ENCODE measurements around the gene TRMT6. TPM values are rescaled to one million over a fixed set of nuclear protein-coding genes. Genes with fewer than 3 reads are reported as not detected.

Gene TRMT6
- polyA plus RNA-seq, result 10.6 TPM
- long read RNA-seq, donor 1, partial matches to known transcripts, result 0 of 4 reads
- long read RNA-seq, donor 1, other reads (novel, unspliced or antisense), result 0 of 4 reads
- long read RNA-seq, donor 2, partial matches to known transcripts, result 0 of 3 reads
- long read RNA-seq, donor 2, other reads (novel, unspliced or antisense), result 0 of 3 reads
- long read RNA-seq, donor 3, partial matches to known transcripts, result 0 of 1 reads
- long read RNA-seq, donor 3, other reads (novel, unspliced or antisense), result 0 of 1 reads
- long read RNA-seq, donor 4, result 0 reads
- long read RNA-seq, donor 5, result 0 reads
- long read RNA-seq, donor 6, partial matches to known transcripts, result 0 of 2 reads
- long read RNA-seq, donor 6, other reads (novel, unspliced or antisense), result 0 of 2 reads
- long read RNA-seq, donor 7, result 0 reads
- long read RNA-seq, donor 8, transcript TRMT6-201 (11 exons, 2,327 nt), result major isoform, 6 of 15 reads
- long read RNA-seq, donor 8, partial matches to known transcripts, result 9 of 15 reads
- long read RNA-seq, donor 8, other reads (novel, unspliced or antisense), result 0 of 15 reads
- long read RNA-seq, donor 9, partial matches to known transcripts, result 0 of 1 reads
- long read RNA-seq, donor 9, other reads (novel, unspliced or antisense), result 0 of 1 reads
- long read RNA-seq, donor 10, partial matches to known transcripts, result 0 of 2 reads
- long read RNA-seq, donor 10, other reads (novel, unspliced or antisense), result 0 of 2 reads
- long read RNA-seq, donor 11, partial matches to known transcripts, result 0 of 2 reads
- long read RNA-seq, donor 11, other reads (novel, unspliced or antisense), result 0 of 2 reads

GRCh38 chr20:5950271-5951031, at the start of gene TRMT6, which contains the start of gene MCM8:
Gene TRMT6 (minus strand): TSS chr20:5950533. CDS start chr20:5950405, 128 bp downstream.
Gene MCM8 (plus strand): TSS chr20:5950652. CDS start chr20:5952016, 1,364 bp downstream.
- peak; percentile 94 to 96 for DNase-seq
- peaks cover 9% of the 10 kb centered on the region for H3K4me1 ChIP-seq (ENCODE audit: control insufficient read depth, insufficient read depth, low read length)
- peak within 1 kb of the TSS; percentile 68 for H3K4me3 ChIP-seq (ENCODE audit: low read length)
- H3K27ac ChIP-seq (ENCODE audit: low read length), result peak within 1 kb of the TSS; percentile 68
- 0% methylated on average over 1 of the region's 61 CpGs for WGBS (ENCODE audit: insufficient coverage, low lambda C conversion rate)
- no peaks in the 10 kb centered on the region for H3K27me3 ChIP-seq (ENCODE audit: control insufficient read depth, insufficient read depth, low read length)
- H3K36me3 ChIP-seq (ENCODE audit: control insufficient read depth, insufficient read depth, low read length), result peaks cover 31% of the 10 kb centered on the region
- H3K9me3 ChIP-seq (ENCODE audit: control insufficient read depth, low read depth, low read length), result no peaks in the 10 kb centered on the region

- no peak for DNase-seq
- Histone ChIP-seq H3K36me3 (ENCODE audit: control insufficient read depth, insufficient read depth, low read length) (peaks cover 15% of the 10 kb centered on the region), H3K9me3 (ENCODE audit: control insufficient read depth, low read depth, low read length) (no peaks in the 10 kb centered on the region), H3K4me3 (ENCODE audit: low read length) (no peak overlapping the region), H3K27me3 (ENCODE audit: control insufficient read depth, insufficient read depth, low read length) (no peaks in the 10 kb centered on the region), H3K4me1 (ENCODE audit: control insufficient read depth, insufficient read depth, low read length) (no peaks in the 10 kb centered on the region), H3K27ac (ENCODE audit: low read length) (no peak overlapping the region)
- 100% methylated on average over 1 of the region's 9 CpGs for WGBS (ENCODE audit: insufficient coverage, low lambda C conversion rate)
These were observed 49.5 kb upstream of the TRMT6 start for GRCh38 chr20:5999783-6000182.

GRCh38 chr20:5996765-5997164, 46.4 kb upstream of the TRMT6 start:
- H3K27ac ChIP-seq (ENCODE audit: low read length), result no peak overlapping the region
- DNase-seq, result peak; percentile 45 to 72
- WGBS (ENCODE audit: insufficient coverage, low lambda C conversion rate), result no CpG with 5 or more reads among the region's 1 CpG

GRCh38 chr20:5991623-5992441, 41.5 kb upstream of the TRMT6 start:
- Histone ChIP-seq H3K36me3 (ENCODE audit: control insufficient read depth, insufficient read depth, low read length) (peaks cover 22% of the 10 kb centered on the region), H3K27me3 (ENCODE audit: control insufficient read depth, insufficient read depth, low read length) (no peaks in the 10 kb centered on the region), H3K4me3 (ENCODE audit: low read length) (no peak overlapping the region), H3K4me1 (ENCODE audit: control insufficient read depth, insufficient read depth, low read length) (no peaks in the 10 kb centered on the region), H3K27ac (ENCODE audit: low read length) (peak overlapping the region; percentile 30), H3K9me3 (ENCODE audit: control insufficient read depth, low read depth, low read length) (no peaks in the 10 kb centered on the region)
- WGBS (ENCODE audit: insufficient coverage, low lambda C conversion rate), result no CpG with 5 or more reads among the region's 2 CpGs
- DNase-seq, result peak in 1 of 2 donors; percentile 49

More at GRCh38 chr20:5996765-5997164, 46.4 kb upstream of the TRMT6 start:
- no peaks in the 10 kb centered on the region for H3K9me3 ChIP-seq (ENCODE audit: control insufficient read depth, low read depth, low read length)
- H3K27me3 ChIP-seq (ENCODE audit: control insufficient read depth, insufficient read depth, low read length), result no peaks in the 10 kb centered on the region
- peaks cover 17% of the 10 kb centered on the region for H3K36me3 ChIP-seq (ENCODE audit: control insufficient read depth, insufficient read depth, low read length)
- H3K4me1 ChIP-seq (ENCODE audit: control insufficient read depth, insufficient read depth, low read length), result no peaks in the 10 kb centered on the region
- no peak overlapping the region for H3K4me3 ChIP-seq (ENCODE audit: low read length)

GRCh38 chr20:5990946-5991345, 40.6 kb upstream of the TRMT6 start:
- H3K27ac ChIP-seq (ENCODE audit: low read length), result no peak overlapping the region
- no peaks in the 10 kb centered on the region for H3K9me3 ChIP-seq (ENCODE audit: control insufficient read depth, low read depth, low read length)
- peaks cover 23% of the 10 kb centered on the region for H3K36me3 ChIP-seq (ENCODE audit: control insufficient read depth, insufficient read depth, low read length)
- 80% methylated on average over 1 of the region's 3 CpGs for WGBS (ENCODE audit: insufficient coverage, low lambda C conversion rate)
- no peaks in the 10 kb centered on the region for H3K27me3 ChIP-seq (ENCODE audit: control insufficient read depth, insufficient read depth, low read length)
- no peaks in the 10 kb centered on the region for H3K4me1 ChIP-seq (ENCODE audit: control insufficient read depth, insufficient read depth, low read length)
- no peak for DNase-seq
- no peak overlapping the region for H3K4me3 ChIP-seq (ENCODE audit: low read length)

- DNase-seq, result no peak
- peaks cover 19% of the 10 kb centered on the region for H3K36me3 ChIP-seq (ENCODE audit: control insufficient read depth, insufficient read depth, low read length)
These were observed 39.2 kb upstream of the TRMT6 start for GRCh38 chr20:5989539-5989938.

GRCh38 chr20:5987383-5987782, 37.0 kb upstream of the TRMT6 start:
- WGBS (ENCODE audit: insufficient coverage, low lambda C conversion rate), result 100% methylated on average over 1 of the region's 2 CpGs
- Histone ChIP-seq H3K4me3 (ENCODE audit: low read length) (no peak overlapping the region), H3K27ac (ENCODE audit: low read length) (no peak overlapping the region), H3K36me3 (ENCODE audit: control insufficient read depth, insufficient read depth, low read length) (peaks cover 17% of the 10 kb centered on the region), H3K27me3 (ENCODE audit: control insufficient read depth, insufficient read depth, low read length) (no peaks in the 10 kb centered on the region), H3K4me1 (ENCODE audit: control insufficient read depth, insufficient read depth, low read length) (no peaks in the 10 kb centered on the region), H3K9me3 (ENCODE audit: control insufficient read depth, low read depth, low read length) (no peaks in the 10 kb centered on the region)
- no peak for DNase-seq

More at GRCh38 chr20:5989539-5989938, 39.2 kb upstream of the TRMT6 start:
- H3K4me3 ChIP-seq (ENCODE audit: low read length), result no peak overlapping the region
- H3K9me3 ChIP-seq (ENCODE audit: control insufficient read depth, low read depth, low read length), result no peaks in the 10 kb centered on the region
- no CpG with 5 or more reads among the region's 1 CpG for WGBS (ENCODE audit: insufficient coverage, low lambda C conversion rate)
- H3K27me3 ChIP-seq (ENCODE audit: control insufficient read depth, insufficient read depth, low read length), result no peaks in the 10 kb centered on the region
- no peak overlapping the region for H3K27ac ChIP-seq (ENCODE audit: low read length)
- no peaks in the 10 kb centered on the region for H3K4me1 ChIP-seq (ENCODE audit: control insufficient read depth, insufficient read depth, low read length)

GRCh38 chr20:5980720-5981538, 30.6 kb upstream of the TRMT6 start:
- Histone ChIP-seq H3K27ac (ENCODE audit: low read length) (peak overlapping the region; percentile 86), H3K36me3 (ENCODE audit: control insufficient read depth, insufficient read depth, low read length) (peaks cover 12% of the 10 kb centered on the region), H3K4me1 (ENCODE audit: control insufficient read depth, insufficient read depth, low read length) (peaks cover 21% of the 10 kb centered on the region), H3K9me3 (ENCODE audit: control insufficient read depth, low read depth, low read length) (no peaks in the 10 kb centered on the region), H3K4me3 (ENCODE audit: low read length) (no peak overlapping the region), H3K27me3 (ENCODE audit: control insufficient read depth, insufficient read depth, low read length) (no peaks in the 10 kb centered on the region)
- DNase-seq, result peak; percentile 50 to 84
- no CpG with 5 or more reads among the region's 5 CpGs for WGBS (ENCODE audit: insufficient coverage, low lambda C conversion rate)

- no peaks in the 10 kb centered on the region for H3K9me3 ChIP-seq (ENCODE audit: control insufficient read depth, low read depth, low read length)
- WGBS (ENCODE audit: insufficient coverage, low lambda C conversion rate), result 89% methylated on average over 1 of the region's 4 CpGs
- no peaks in the 10 kb centered on the region for H3K27me3 ChIP-seq (ENCODE audit: control insufficient read depth, insufficient read depth, low read length)
- H3K4me3 ChIP-seq (ENCODE audit: low read length), result no peak overlapping the region
- H3K27ac ChIP-seq (ENCODE audit: low read length), result peak overlapping the region; percentile 86
- peaks cover 9% of the 10 kb centered on the region for H3K36me3 ChIP-seq (ENCODE audit: control insufficient read depth, insufficient read depth, low read length)
- peaks cover 23% of the 10 kb centered on the region for H3K4me1 ChIP-seq (ENCODE audit: control insufficient read depth, insufficient read depth, low read length)
- DNase-seq, result peak; percentile 68 to 77
These were observed 29.5 kb upstream of the TRMT6 start for GRCh38 chr20:5979801-5980200.
